ENCODE results near the gene ISG20L2.

Gene ISG20L2

GRCh38 chr1:156689035-156689952 lies 39.3 kb downstream of the ISG20L2 start:
- H3K27me3 Mint-ChIP-seq: peaks cover 60 to 73% of the 10 kb centered on the region in 2 donors
- H3K27ac Mint-ChIP-seq: no peak overlapping the region

GRCh38 chr1:156684227-156684782 lies 44.3 kb downstream of the ISG20L2 start:
- Mint-ChIP-seq H3K27ac (no peak overlapping the region), H3K4me1 (peaks cover 23 to 32% of the 10 kb centered on the region in 2 donors), H3K9me3 (no peaks in the 10 kb centered on the region), H3K4me3 (no peak overlapping the region), H3K36me3 (no peaks in the 10 kb centered on the region), H3K27me3 (peaks cover 47 to 68% of the 10 kb centered on the region in 2 donors)
- no peak for DNase-seq
- ATAC-seq (replicated peaks): peak; percentile 86 to 92

More at GRCh38 chr1:156689035-156689952, 39.3 kb downstream of the ISG20L2 start:
- peak; percentile 93 to 97 for ATAC-seq (replicated peaks)
- Mint-ChIP-seq H3K9me3 (no peaks in the 10 kb centered on the region), H3K4me1 (peaks cover 28 to 33% of the 10 kb centered on the region in 2 donors), H3K4me3 (peak overlapping the region in 1 of 2 donors; percentile 35), H3K36me3 (peaks cover 0 to 1% of the 10 kb centered on the region in 2 donors)
- peak; percentile 65 for DNase-seq

- peaks cover 31 to 42% of the 10 kb centered on the region in 2 donors for H3K4me1 Mint-ChIP-seq
- ATAC-seq (replicated peaks) (no peak), DNase-seq (no peak)
- H3K27ac Mint-ChIP-seq: no peak overlapping the region
- no peaks in the 10 kb centered on the region for H3K36me3 Mint-ChIP-seq
- H3K27me3 Mint-ChIP-seq: peaks cover 54 to 75% of the 10 kb centered on the region in 2 donors
- H3K9me3 Mint-ChIP-seq: no peaks in the 10 kb centered on the region
- no peak overlapping the region for H3K4me3 Mint-ChIP-seq
Observed at GRCh38 chr1:156682166-156682890, 46.2 kb downstream of the ISG20L2 start.

- Mint-ChIP-seq H3K27me3 (peaks cover 59 to 81% of the 10 kb centered on the region in 2 donors), H3K4me1 (peaks cover 34 to 47% of the 10 kb centered on the region in 2 donors)
- ATAC-seq (replicated peaks): no peak
Observed at GRCh38 chr1:156681196-156681960, 47.2 kb downstream of the ISG20L2 start.

GRCh38 chr1:156680056-156680455 lies 48.5 kb downstream of the ISG20L2 start:
- DNase-seq: no peak
- H3K36me3 Mint-ChIP-seq: no peaks in the 10 kb centered on the region
- H3K4me1 Mint-ChIP-seq: peaks cover 34 to 47% of the 10 kb centered on the region in 2 donors
- no peak for ATAC-seq (replicated peaks)
- no peak overlapping the region for H3K27ac Mint-ChIP-seq
- H3K9me3 Mint-ChIP-seq: no peaks in the 10 kb centered on the region
- peaks cover 68 to 85% of the 10 kb centered on the region in 2 donors for H3K27me3 Mint-ChIP-seq
- H3K4me3 Mint-ChIP-seq: no peak overlapping the region

More at GRCh38 chr1:156681196-156681960, 47.2 kb downstream of the ISG20L2 start:
- H3K36me3 Mint-ChIP-seq: no peaks in the 10 kb centered on the region
- no peak for DNase-seq
- no peak overlapping the region for H3K27ac Mint-ChIP-seq
- H3K4me3 Mint-ChIP-seq: no peak overlapping the region
- no peaks in the 10 kb centered on the region for H3K9me3 Mint-ChIP-seq

- H3K36me3 Mint-ChIP-seq: no peaks in the 10 kb centered on the region
- peak overlapping the region in 1 of 2 donors; percentile 56 for H3K4me3 Mint-ChIP-seq
- no peaks in the 10 kb centered on the region for H3K9me3 Mint-ChIP-seq
- peaks cover 20 to 29% of the 10 kb centered on the region in 2 donors for H3K4me1 Mint-ChIP-seq
- peak overlapping the region; percentile 52 for H3K27ac Mint-ChIP-seq
- H3K27me3 Mint-ChIP-seq: peaks cover 71 to 85% of the 10 kb centered on the region in 2 donors
- ATAC-seq (replicated peaks) (no peak), DNase-seq (no peak)
Observed at GRCh38 chr1:156677616-156678596, 50.7 kb downstream of the ISG20L2 start.

GRCh38 chr1:156676820-156677615 lies 51.5 kb downstream of the ISG20L2 start, which contains the start of gene NES:
Gene NES (minus strand): TSS chr1:156677407. CDS start chr1:156677264, 143 bp downstream.
- H3K4me3 Mint-ChIP-seq: peak within 1 kb of the TSS in 1 of 2 donors; percentile 56
- H3K9me3 Mint-ChIP-seq: no peaks in the 10 kb centered on the region
- DNase-seq: no peak
- no peak for ATAC-seq (replicated peaks)
- H3K27ac Mint-ChIP-seq: peak within 1 kb of the TSS; percentile 52
- peaks cover 16 to 22% of the 10 kb centered on the region in 2 donors for H3K4me1 Mint-ChIP-seq
- H3K36me3 Mint-ChIP-seq: no peaks in the 10 kb centered on the region
- peaks cover 69 to 90% of the 10 kb centered on the region in 2 donors for H3K27me3 Mint-ChIP-seq

- H3K9me3 Mint-ChIP-seq: no peaks in the 10 kb centered on the region
- peaks cover 70 to 90% of the 10 kb centered on the region in 2 donors for H3K27me3 Mint-ChIP-seq
- H3K27ac Mint-ChIP-seq: no peak overlapping the region
- DNase-seq (no peak), ATAC-seq (replicated peaks) (no peak)
- no peaks in the 10 kb centered on the region for H3K36me3 Mint-ChIP-seq
- peaks cover 13 to 16% of the 10 kb centered on the region in 2 donors for H3K4me1 Mint-ChIP-seq
- no peak overlapping the region for H3K4me3 Mint-ChIP-seq
Observed at GRCh38 chr1:156676114-156676819, 52.3 kb downstream of the ISG20L2 start.

GRCh38 chr1:156675210-156676113 lies 53.1 kb downstream of the ISG20L2 start:
- Mint-ChIP-seq H3K27ac (no peak overlapping the region), H3K4me1 (peaks cover 13 to 16% of the 10 kb centered on the region in 2 donors), H3K9me3 (no peaks in the 10 kb centered on the region), H3K27me3 (peaks cover 68 to 88% of the 10 kb centered on the region in 2 donors), H3K36me3 (no peaks in the 10 kb centered on the region), H3K4me3 (peak overlapping the region in 1 of 2 donors; percentile 36)
- no peak for DNase-seq
- ATAC-seq (replicated peaks): no peak

- Mint-ChIP-seq H3K27ac (no peak overlapping the region), H3K27me3 (peaks cover 57 to 82% of the 10 kb centered on the region in 2 donors), H3K9me3 (no peaks in the 10 kb centered on the region), H3K36me3 (no peaks in the 10 kb centered on the region), H3K4me1 (peaks cover 13 to 16% of the 10 kb centered on the region in 2 donors), H3K4me3 (no peak overlapping the region)
- DNase-seq (no peak), ATAC-seq (replicated peaks) (no peak)
Observed at GRCh38 chr1:156673387-156674121, 55.0 kb downstream of the ISG20L2 start.
